K562 (cell line): ENCODE results near the gene VDR. TPM values are rescaled to one million over a fixed set of nuclear protein-coding genes. Genes with fewer than 3 reads are reported as not detected.
A peak's percentile ranks its signal among the peaks of the same experiment; 100 is the strongest.

ENCODE experiments used
- ATAC-seq: fragments of 200-7000 bp; cut with Tn5 transposase; 3 replicates; pipeline ENCODE4 v1.9.1; 2020; ENCODE audit warnings: moderate library complexity
- BruUV-seq: library from RNA; stranded (reverse); fragments of 400-500 nt; replicated peaks from 2 replicates; lab custom pipeline; 2021; lab: Mats Ljungman, UMichigan
- CTCF ChIA-PET: fragments of 300-600 bp; formaldehyde crosslinking; extraction: SDS; loops from one replicate; lab custom pipeline; 2021; ENCODE audit warnings: low intra/inter-chr PET ratio; lab: Yijun Ruan, JAX
- POLR2A ChIA-PET: fragments of 300-600, 350-650 bp; sonication (Branson Sonifier 250); formaldehyde crosslinking; extraction: SDS; loops from one replicate; lab custom pipeline; 2021; ENCODE audit warnings: antibody characterized with exemption, inconsistent platforms; lab: Yijun Ruan, JAX
- DNase-seq, 4 experiments: peaks; one replicate each; pipeline versions ENCODE4 v3.0.0 to v3.0.0-alpha.2; 2011 to 2018; ENCODE audit warnings: low spot score in 3 of 4, mixed read lengths in 3 of 4; ENCODE audit errors: extremely low read depth in 1 of 4
- FAIRE-seq: peaks from 2 replicates; lab custom pipeline; 2011; peaks lifted over from hg19 to GRCh38; lab: Jason Lieb, UNC
- H2AFZ ChIP-seq: 2 replicates; pipeline ENCODE4 v1.6.0; 2011; ENCODE audit warnings: low read depth, low read length, control low read depth, inconsistent platforms
- H3K27ac ChIP-seq: fragments of 200-600 bp; 3 replicates; pipeline ENCODE4 v1.8.0; 2011; ENCODE audit warnings: low read depth, mild to moderate bottlenecking, control low read depth, inconsistent platforms, low read length, moderate library complexity, mixed read lengths; ENCODE audit errors: extremely low read depth
- H3K27me3 ChIP-seq, 2 experiments: fragments of 300-600 bp in 1 of 2; 2 replicates in 1 of 2; 3 replicates in 1 of 2; pipeline versions ENCODE4 v1.6.0 to v1.8.0; 2011; ENCODE audit warnings: inconsistent platforms in 2 of 2, low read length in 2 of 2, mild to moderate bottlenecking in 1 of 2, mixed read lengths in 1 of 2, moderate library complexity in 1 of 2; ENCODE audit not compliant: control insufficient read depth in 2 of 2, insufficient read depth in 2 of 2
- H3K36me3 ChIP-seq: fragments of 300-600 bp; 3 replicates; pipeline ENCODE4 v1.8.0; 2011; ENCODE audit warnings: mild to moderate bottlenecking, low read length, inconsistent platforms; ENCODE audit not compliant: control insufficient read depth, insufficient read depth
- H3K4me1 ChIP-seq, 2 experiments: fragments of 200-600 bp in 1 of 2; replicated peaks in 1 of 2; 2 replicates in 1 of 2; 3 replicates in 1 of 2; pipeline versions ENCODE4 v1.5.1 to v1.8.0; 2011; ENCODE audit warnings: inconsistent platforms in 2 of 2, low read length in 2 of 2, mild to moderate bottlenecking in 1 of 2, mixed read lengths in 1 of 2, moderate library complexity in 1 of 2; ENCODE audit not compliant: control insufficient read depth in 2 of 2, insufficient read depth in 2 of 2
- H3K4me2 ChIP-seq: 2 replicates; pipeline ENCODE4 v1.6.1; 2011; ENCODE audit warnings: low read length, control low read depth, inconsistent platforms, mixed read lengths; ENCODE audit not compliant: insufficient read depth
- H3K4me3 ChIP-seq: fragments of 200-600 bp; sonication (generic), shearing (Covaris generic); 2 replicates; pipeline ENCODE4 v1.5.1; 2016; ENCODE audit warnings: control low read depth, inconsistent platforms
- H3K79me2 ChIP-seq: fragments of 200-600 bp; 3 replicates; pipeline ENCODE4 v1.8.0; 2011; ENCODE audit warnings: low read length, inconsistent platforms; ENCODE audit not compliant: control insufficient read depth, insufficient read depth
- H3K9ac ChIP-seq, 2 experiments: 2 replicates each; pipeline versions ENCODE4 v1.6.0 to v1.6.1; 2011; ENCODE audit warnings: low read depth in 2 of 2, low read length in 2 of 2, control low read depth in 1 of 2, inconsistent platforms in 1 of 2, mild to moderate bottlenecking in 1 of 2, mixed read lengths in 1 of 2; ENCODE audit not compliant: insufficient read depth in 1 of 2
- H3K9me1 ChIP-seq: one replicate; pipeline ENCODE4 v1.6.0; 2011; ENCODE audit warnings: inconsistent platforms, mild to moderate bottlenecking, low read length, moderate library complexity; ENCODE audit not compliant: control insufficient read depth, insufficient read depth
- H3K9me3 ChIP-seq: replicated peaks from 2 replicates; pipeline ENCODE4 v1.5.1; 2011; ENCODE audit warnings: low read depth, low read length, inconsistent platforms; ENCODE audit not compliant: control insufficient read depth, insufficient read depth
- H4K20me1 ChIP-seq: replicated peaks from 2 replicates; pipeline ENCODE4 v1.6.1; 2011; ENCODE audit warnings: low read length, inconsistent platforms, mixed read lengths; ENCODE audit not compliant: control insufficient read depth, insufficient read depth
- CEBPG ChIP-seq, 3 experiments: fragments of 200-800 bp in 1 of 3; sonication (Bioruptor generic) in 1 of 3; sonication (generic) in 1 of 3; formaldehyde crosslinking in 1 of 3; IDR thresholded peaks in 2 of 3; conservative IDR thresholded peaks in 1 of 3; 2 replicates each; pipeline versions ENCODE4 v1.6.1 to v1.8.0; 2016 to 2022; ENCODE audit warnings: missing compliant biosample characterization in 2 of 3, missing genetic modification characterization in 2 of 3, mild to moderate bottlenecking in 1 of 3, missing genetic modification reagents in 1 of 3
- DEAF1 ChIP-seq: fragments of 450-650 bp; formaldehyde crosslinking; IDR thresholded peaks from 2 replicates; pipeline ENCODE4 v1.4.0; 2020; ENCODE audit warnings: mild to moderate bottlenecking, moderate library complexity
- HMBOX1 ChIP-seq: sonication (generic); IDR thresholded peaks from 2 replicates; pipeline ENCODE4 v1.6.1; 2016
- HMGN3 ChIP-seq: IDR thresholded peaks from 2 replicates; pipeline ENCODE4 v1.6.1; 2011; ENCODE audit warnings: borderline replicate concordance, low read depth, mild to moderate bottlenecking, mixed read lengths, low read length; ENCODE audit not compliant: insufficient read length; ENCODE audit errors: extremely low read depth
- REST ChIP-seq, 2 experiments: fragments of 450-650 bp; formaldehyde crosslinking in 1 of 2; IDR thresholded peaks; 2 replicates each; pipeline versions ENCODE4 v1.4.0 to v1.6.1; 2014 to 2020; ENCODE audit warnings: mild to moderate bottlenecking in 2 of 2, borderline replicate concordance in 1 of 2, low read depth in 1 of 2
- SRSF7 ChIP-seq: fragments of 200-400 bp; formaldehyde crosslinking; optimal IDR thresholded peaks from 2 replicates; pipeline ENCODE3; 2017; ENCODE audit warnings: mild to moderate bottlenecking, low read depth, low read length
- ZNF696 ChIP-seq: fragments of 250-450 bp; sonication (Bioruptor Pico); conservative IDR thresholded peaks from 2 replicates; pipeline ENCODE4 v1.4.0; 2020; ENCODE audit warnings: mild to moderate bottlenecking, moderate library complexity
- WGBS: fragments of 100-300 bp; shearing (Covaris generic); methylation state at CpG from one replicate; pipeline ENCODE4 v1.1.6; 2016; ENCODE audit warnings: low coverage, mixed read lengths; ENCODE audit not compliant: insufficient coverage; ENCODE audit errors: missing lambda C conversion rate; 5-methylcytosine and 5-hydroxymethylcytosine counted together
- in situ Hi-C: fragments of 300-500 bp; cut with MboI; formaldehyde crosslinking; loops from 4 replicates; pipeline ENCODE4 v1.15.0; 2018; ENCODE audit warnings: inconsistent platforms, mixed read lengths
- intact Hi-C: fragments of 100-400 bp; cut with micrococcal nuclease; formaldehyde crosslinking; loops from 2 replicates; pipeline ENCODE4 v1.14.2; 2022
- polyA plus RNA-seq, 8 experiments: library from polyadenylated mRNA; depleted of rRNA in 4 of 8; stranded (reverse) in 5 of 8; unstranded in 3 of 8; fragments of >200 nt; fragmentation: Nextera tagmentation in 2 of 8; fragmentation: Illumina TruSeq in 1 of 8; extraction: Ambion mirVana in 2 of 8; extraction: Trizol in 1 of 8; gene quantifications; 2 replicates each; pipeline versions ENCODE4 v1.2.1 to v1.2.3, GENCODE V29; 2011 to 2014; ENCODE audit warnings: inconsistent platforms in 1 of 8, missing spikeins in 1 of 8
- total RNA-seq, 7 experiments: library from RNA; depleted of rRNA in 6 of 7; stranded (reverse); fragments of >200 nt in 6 of 7; fragmentation: Illumina TruSeq in 2 of 7; extraction: Trizol in 2 of 7; gene quantifications; 2 replicates each; pipeline versions ENCODE4 v1.2.1 to v1.2.3, GENCODE V29; 2011 to 2021; ENCODE audit warnings: low replicate concordance in 1 of 7

Gene VDR
- total and polyA plus RNA-seq, 9 of the 15 experiments (the other 6 are each of a cell fraction or from before 2014, with no cell fraction given): 0.61 to 4.8 (median 2.0) TPM

GRCh38 chr12:47838286-47838931, 66.4 kb downstream of the VDR start:
- Histone ChIP-seq H2AFZ (peak overlapping the region; percentile 16; the same call in 1 of the 2 replicates), H3K4me1 (peaks cover 25 to 46% of the 10 kb centered on the region in 2 experiments), H3K27me3 (peaks cover 0 to 2% of the 10 kb centered on the region in 2 experiments; a peak in 1 of 5 replicates), H3K4me2 (no peak overlapping the region), H3K9me3 (no peaks in the 10 kb centered on the region), H3K27ac (no peak overlapping the region), H4K20me1 (no peaks in the 10 kb centered on the region), H3K79me2 (no peaks in the 10 kb centered on the region), H3K9ac (peak overlapping the region in 1 of 2 experiments; percentile 3; a peak in 1 of 4 replicates), H3K4me3 (no peak overlapping the region), H3K9me1 (peaks cover 4% of the 10 kb centered on the region), H3K36me3 (no peaks in the 10 kb centered on the region)
- POLR2A ChIA-PET: interaction anchor here (0.5 to 2.2 kb wide), 15 partner anchors 10 to 286 kb away, joined by 3 to 7 read pairs (median 3); no protein-coding TSS in a partner anchor
- 37% methylated on average over 10 of the region's 10 CpGs for WGBS
- in situ Hi-C loops: loop anchor here (5.0 kb wide), 2 partner anchors 51 to 126 kb away; no protein-coding TSS in a partner anchor
- peak; percentile 42 for FAIRE-seq
- intact Hi-C loops: loop anchor here (1.0 to 5.0 kb wide), 5 partner anchors 41 to 326 kb away; no protein-coding TSS in a partner anchor
- DNase-seq: peak; percentile 74 to 78 (median 75)
- CTCF ChIA-PET: interaction anchor here (0.6 to 4.0 kb wide), 12 partner anchors 18 to 805 kb away, joined by 3 to 59 read pairs (median 4); partner anchors contain the start of gene HDAC7
- ATAC-seq: peak; percentile 50
- no TSS peak for BruUV-seq
- peak; percentile 44; the same call in 1 of the 2 replicates for TF ChIP-seq REST (IDR thresholded peaks at IDR 0.05; ENCODE audit: borderline replicate concordance)
- no peak for TF ChIP-seq REST (CRISPR knock-in tag; IDR thresholded peaks at IDR 0.05; ENCODE audit: low read depth)
- no peak for TF ChIP-seq ZNF696 (CRISPR knock-in tag)
- no peak for TF ChIP-seq HMGN3
- no peak for TF ChIP-seq SRSF7
- TF ChIP-seq HMBOX1: 0 out of 2 replicates have a peak, but pooled peaks have one; percentile 9
- TF ChIP-seq CEBPG (CRISPR knock-in tag; IDR thresholded peaks at IDR 0.05): peak; percentile 1; the same call in 1 of the 2 replicates
- no peak for TF ChIP-seq CEBPG (tag; conservative IDR thresholded peaks at IDR 0.05 in 1 of 2, IDR thresholded peaks at IDR 0.05 in 1 of 2)
- TF ChIP-seq DEAF1 (CRISPR knock-in tag): peak; percentile 41; the same call in 1 of the 2 replicates
